HG03135 (cell line): Measurements from ENCODE around the gene NUSAP1.
"Not testable (repeated sequence)": the region's sequence is repeated elsewhere in the genome, so short reads cannot be mapped to it uniquely, and the experiment has no call there.

ENCODE experiments used
- ATAC-seq: cut with Tn5 transposase; IDR thresholded peaks from one replicate; pipeline ENCODE4 v1.9.1; 2021; ENCODE audit warnings: mild to moderate bottlenecking, moderate library complexity; ENCODE audit not compliant: unreplicated experiment

NUSAP1 gene

DNA sequence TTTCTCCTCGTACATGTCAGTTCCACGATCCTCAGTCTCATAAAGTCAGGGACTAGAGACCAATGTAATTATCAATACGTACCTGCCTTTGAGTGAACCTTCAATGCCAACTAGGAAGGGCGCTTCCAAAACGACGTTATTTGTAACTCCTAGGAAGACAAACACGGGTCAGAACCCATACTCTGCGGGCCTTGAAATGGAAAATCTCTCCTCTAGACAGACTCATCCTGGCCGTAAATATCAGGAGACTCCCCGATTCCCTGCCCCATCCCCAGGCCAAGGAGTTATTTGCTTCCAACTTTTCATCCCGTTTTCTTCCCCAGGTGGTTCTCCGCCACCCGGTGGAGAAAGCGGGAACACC, 868 bp upstream of the NUSAP1 start:
- ATAC-seq, result no peak

- ATAC-seq, result peak; percentile 28
Observed at GRCh38 chr15:41333026-41333562, 413 bp downstream of the NUSAP1 start.

GRCh38 chr15:41334293-41335120, 1.8 kb downstream of the NUSAP1 start:
- ATAC-seq, result no peak

DNA sequence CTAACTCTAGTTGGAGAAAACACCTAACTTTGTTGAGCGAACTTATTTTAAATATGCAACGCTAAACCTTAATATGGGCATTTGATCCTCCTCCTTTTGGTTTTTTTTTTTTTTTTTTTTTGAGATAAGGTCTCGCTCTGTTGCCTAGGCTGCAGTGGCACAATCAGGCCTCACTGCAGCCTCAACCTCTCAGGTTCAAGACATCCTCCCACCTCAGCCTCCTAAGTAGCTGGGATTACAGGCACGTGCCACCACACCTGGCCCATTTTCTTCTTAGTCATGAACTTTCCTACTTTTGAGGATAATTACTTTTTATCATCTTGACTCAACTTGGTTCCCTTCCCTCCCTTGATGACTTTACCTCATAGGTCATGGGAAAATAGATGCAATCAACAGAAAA, 3.9 kb downstream of the NUSAP1 start:
- no peak for ATAC-seq

DNA sequence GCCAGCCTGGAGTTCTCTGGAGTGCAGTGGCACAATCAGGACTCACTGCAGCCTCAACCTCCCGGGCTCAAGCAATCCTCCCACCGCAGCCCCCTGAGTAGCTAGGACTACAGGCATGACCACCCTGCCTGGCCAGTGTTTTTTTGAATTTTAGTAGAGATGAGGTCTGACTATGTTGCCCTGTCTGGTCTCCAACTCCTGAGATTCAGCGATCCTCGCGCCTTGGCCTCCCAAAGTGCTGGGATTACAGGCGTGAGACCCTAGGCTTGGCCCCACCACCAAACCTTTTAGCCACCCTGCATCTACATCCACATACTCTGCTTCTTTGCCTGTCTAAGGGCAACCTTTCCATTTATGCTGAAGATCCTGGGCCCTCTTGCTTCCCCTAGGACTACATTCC, 4.4 kb downstream of the NUSAP1 start:
- ATAC-seq, result no peak

GRCh38 chr15:41337631-41338522, 5.2 kb downstream of the NUSAP1 start:
- ATAC-seq, result no peak

- no peak for ATAC-seq
Observed at GRCh38 chr15:41340189-41340695, 7.6 kb downstream of the NUSAP1 start.

- ATAC-seq, result no peak
Observed at GRCh38 chr15:41341519-41341918, 8.8 kb downstream of the NUSAP1 start.

DNA sequence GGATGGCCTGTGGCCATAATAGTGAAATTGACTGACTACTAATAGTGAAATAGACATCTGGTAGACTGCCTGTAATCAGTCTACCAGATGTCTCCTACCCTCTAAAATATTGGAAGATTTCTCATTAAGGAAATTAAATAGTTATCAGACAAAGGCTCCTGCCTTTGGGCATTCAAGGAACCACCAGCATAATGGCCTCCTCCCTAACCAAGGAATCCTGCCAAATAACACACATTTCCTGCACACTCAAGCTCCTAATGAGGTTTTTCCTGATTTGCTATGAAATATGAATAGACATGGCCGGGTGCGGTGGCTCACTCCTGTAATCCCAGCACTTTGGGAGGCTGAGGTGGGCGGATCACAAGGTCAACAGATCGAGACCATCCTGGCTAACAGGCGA, 14.6 kb downstream of the NUSAP1 start:
- ATAC-seq, result no peak

DNA sequence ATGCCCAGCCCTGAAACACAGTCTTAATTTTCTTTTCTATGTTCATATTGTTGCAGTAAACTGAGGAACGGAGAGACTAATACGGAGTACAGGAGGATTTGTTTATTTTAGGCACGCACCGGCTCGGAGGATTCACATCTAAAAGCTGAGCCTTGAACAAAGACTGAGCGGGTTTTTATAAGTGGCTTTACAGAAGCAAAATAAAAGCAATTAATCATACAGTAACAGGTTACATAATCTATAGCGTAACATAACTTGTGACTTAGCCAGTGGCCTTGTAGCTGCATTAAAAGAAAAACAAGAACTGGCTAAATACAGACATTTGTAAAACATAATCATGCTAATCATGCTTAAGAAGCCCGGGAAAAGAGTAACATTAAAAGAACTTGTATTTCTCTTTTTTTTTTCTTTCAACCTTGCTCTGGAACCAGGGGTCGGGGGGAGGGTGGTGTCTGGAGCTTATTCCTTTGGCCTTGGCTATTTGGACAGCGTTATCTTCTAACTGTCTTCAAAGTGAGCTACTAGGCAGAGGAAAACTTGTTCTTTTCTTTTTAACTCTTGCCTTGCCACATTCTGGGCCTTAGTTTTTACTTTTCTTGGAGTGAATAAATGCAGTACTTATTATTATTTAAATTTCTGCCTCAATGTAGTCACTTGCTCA, 17.5 kb downstream of the NUSAP1 start:
- ATAC-seq, result no peak

DNA sequence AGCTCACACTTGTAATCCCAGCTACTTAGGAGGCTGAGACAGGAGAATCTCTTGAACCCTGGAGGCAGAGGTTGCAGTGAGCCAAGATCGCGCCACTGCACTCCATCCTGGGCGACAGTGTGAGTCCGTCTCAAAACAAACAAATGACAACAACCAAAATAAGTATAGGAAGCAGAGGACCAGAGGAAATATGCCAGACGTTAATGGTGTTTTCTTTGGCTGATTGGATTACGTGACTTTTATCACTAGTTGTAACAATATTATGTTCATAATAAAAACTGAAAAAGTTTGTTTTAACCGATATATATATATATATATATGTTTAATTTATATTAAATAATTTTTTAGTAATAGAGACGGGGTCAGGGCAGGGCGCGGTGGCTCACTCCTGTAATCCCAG, 21.7 kb downstream of the NUSAP1 start:
- ATAC-seq, result no peak

DNA sequence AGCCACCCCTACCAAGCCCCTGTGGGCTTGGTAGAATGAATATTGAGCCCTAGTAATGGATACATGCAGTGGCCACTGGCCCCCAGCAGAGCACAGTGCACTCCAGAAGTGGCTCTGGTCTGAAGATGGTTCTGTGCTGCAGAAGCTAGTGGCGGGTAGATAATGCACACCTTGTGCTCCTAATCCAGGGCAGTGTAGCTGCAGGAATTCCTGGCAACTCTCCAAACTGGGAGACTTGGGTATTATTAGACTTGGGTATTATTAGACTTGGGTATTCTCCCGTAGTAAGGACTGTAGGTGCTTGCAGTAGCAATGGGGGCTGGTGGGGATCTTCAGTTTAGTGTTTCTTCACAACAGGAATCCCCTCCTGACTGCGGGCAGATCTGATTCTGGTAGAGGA, 34.7 kb downstream of the NUSAP1 start:
- no peak for ATAC-seq

- no peak for ATAC-seq
Observed at GRCh38 chr15:41377978-41378377, 45.3 kb downstream of the NUSAP1 start.

DNA sequence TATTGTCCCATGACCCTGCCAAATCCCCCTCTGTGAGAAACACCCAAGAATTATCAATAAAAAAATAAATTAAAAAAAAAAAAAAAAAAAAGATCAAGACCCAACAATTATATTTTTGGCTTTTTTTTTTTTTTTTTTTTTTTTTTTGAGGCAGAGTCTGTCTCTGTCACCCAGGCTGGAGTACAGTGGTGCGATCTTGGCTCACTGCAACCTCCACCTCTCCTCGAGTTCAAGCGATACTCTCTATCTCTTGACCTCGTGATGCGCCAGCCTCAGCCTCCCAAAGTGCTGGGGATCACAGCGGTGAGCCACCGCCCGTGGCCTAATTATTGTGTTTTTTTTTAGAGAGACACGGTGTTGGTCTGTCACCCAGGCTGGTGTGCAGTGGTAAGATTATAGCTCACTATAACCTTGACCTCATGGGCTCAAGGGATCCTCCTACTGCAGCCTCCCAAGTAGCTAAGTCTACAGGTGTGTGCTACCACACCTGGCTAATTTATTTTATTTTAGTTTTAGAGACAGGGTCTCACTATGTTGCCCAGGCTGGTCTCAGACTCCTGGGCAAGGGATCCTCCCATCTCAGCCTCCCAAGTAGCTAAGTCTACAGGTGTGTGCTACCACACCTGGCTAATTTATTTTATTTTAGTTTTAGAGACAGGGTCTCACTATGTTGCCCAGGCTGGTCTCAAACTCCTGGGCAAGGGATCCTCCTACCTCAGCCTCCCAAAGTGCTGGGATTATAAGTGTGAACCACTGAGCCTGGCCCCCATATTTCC, 51.5 kb downstream of the NUSAP1 start:
- ATAC-seq, result not testable (repeated sequence)

GRCh38 chr15:41387646-41388045, 55.0 kb downstream of the NUSAP1 start:
- no peak for ATAC-seq

- no peak for ATAC-seq
Observed at GRCh38 chr15:41392659-41393058, 60.0 kb downstream of the NUSAP1 start.

DNA sequence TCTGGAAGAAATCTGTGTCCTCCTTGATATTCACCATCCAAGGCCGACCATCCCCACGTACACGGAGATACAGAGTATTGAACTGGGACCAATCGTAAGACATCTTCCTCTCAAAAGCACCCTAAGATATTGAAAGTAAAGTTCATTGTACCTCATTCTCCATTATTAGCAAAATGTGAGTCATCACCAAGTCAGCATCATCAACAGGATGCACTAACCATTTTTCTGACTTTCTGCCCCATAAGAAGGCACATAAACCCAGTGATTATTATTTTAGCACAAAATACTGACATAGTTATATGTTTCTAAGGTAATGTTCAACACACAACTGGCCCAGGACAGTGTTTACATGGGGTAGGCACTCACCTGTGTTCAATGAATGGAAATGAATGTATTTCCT, 62.2 kb downstream of the NUSAP1 start:
- no peak for ATAC-seq

DNA sequence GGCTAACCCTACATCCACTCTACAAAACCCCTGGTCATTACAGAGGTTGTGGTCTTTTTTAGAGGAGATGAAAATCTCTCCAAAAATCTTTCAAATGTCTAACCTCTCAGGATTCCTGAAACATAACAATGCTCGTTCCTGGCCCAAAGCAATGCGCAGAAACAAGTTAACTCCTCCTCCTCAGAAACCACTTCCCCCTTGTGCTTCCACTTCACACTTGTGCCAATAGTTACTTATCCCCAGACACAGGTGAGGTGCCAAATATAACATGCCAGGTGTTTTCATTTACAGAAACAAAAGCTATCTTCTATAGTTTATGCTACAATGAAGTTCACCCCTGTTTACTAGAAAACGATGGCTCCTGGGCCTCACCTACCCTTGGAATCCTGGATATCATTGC, 63.4 kb downstream of the NUSAP1 start:
- no peak for ATAC-seq

DNA sequence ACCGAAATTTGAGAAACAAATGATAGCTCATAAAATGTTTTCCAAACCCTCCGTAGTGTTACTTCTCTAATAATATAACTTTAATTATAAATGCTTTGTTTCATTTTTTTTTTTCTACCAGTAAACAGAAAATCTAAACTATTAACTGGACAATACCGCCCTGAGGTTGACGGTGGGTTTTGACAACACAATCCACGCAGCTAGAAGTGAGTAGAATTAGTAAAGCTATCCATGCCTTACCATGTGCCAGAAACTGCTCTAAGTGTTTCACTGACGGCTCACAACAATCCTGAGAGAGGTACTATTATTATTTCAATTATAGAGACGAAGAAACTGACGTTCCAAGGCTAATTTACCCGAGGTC, 69.2 kb downstream of the NUSAP1 start:
- ATAC-seq, result no peak

GRCh38 chr15:41407341-41407740, 74.7 kb downstream of the NUSAP1 start:
- ATAC-seq, result no peak
